Measurements from ENCODE around the gene PPM1G.
"Not testable (repeated sequence)": the region's sequence is repeated elsewhere in the genome, so short reads cannot be mapped to it uniquely, and the experiment has no call there.

The PPM1G gene

GRCh38 chr2:27373567-27373966 is 35.8 kb downstream of the PPM1G start:
- no peak for DNase-seq

DNA sequence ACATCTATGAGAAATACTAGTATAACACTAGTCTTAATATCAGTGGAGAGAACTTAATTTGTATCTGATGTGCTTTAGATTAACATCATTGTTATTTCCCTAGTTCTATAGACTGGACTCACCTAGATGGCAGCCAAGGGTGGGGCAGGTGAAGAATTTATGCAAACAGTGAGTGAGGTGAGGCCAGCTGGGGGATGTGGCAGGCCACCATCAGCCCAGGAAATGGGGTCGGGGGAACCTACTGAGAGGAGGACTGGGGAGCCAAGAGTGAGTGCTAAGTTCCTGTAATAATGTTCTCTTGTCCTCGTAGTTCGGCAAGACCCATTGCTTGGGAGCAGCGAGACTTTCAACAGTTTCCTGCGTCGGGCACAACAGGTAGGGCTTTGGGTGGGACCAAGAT is 36.5 kb downstream of the PPM1G start:
- no peak for DNase-seq

GRCh38 chr2:27370816-27371620 is 38.4 kb downstream of the PPM1G start:
- DNase-seq: peak; percentile 59

- peak; percentile 98 for DNase-seq
These were observed 39.2 kb downstream of the PPM1G start, which contains the start of the genes EIF2B4 and SNX17 for GRCh38 chr2:27370026-27370815. TSS of gene EIF2B4 (minus strand) at chr2:27370338. CDS start at chr2:27370314, 24 bp downstream. TSS of gene SNX17 (plus strand) at chr2:27370616. CDS start at chr2:27370744, 128 bp downstream.

DNA sequence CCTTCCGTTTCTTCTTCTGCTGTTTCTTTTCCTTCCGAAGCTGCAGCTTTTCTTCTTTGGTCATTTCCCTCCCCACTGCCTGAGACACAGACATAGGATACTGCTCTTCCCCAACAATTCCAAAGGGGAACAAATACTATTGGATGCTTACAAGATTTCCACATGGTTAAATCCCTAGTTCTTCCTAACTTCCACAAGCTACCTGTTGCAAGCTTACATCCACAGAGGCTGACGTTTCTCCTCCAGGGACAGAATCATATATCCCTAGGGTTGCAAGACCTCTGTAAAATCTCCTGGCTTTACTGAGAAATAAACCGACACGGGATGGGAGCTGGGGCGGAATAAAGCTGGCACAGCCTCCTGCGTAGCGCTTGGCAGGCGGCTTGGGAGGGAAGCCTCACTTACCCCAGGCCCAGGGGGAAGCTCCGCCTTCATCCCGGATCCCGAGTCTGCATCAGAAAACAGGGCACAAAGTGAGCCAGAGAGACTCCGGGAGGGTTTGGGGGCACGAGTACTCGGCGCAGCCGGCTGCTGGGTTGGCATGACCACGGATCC is 39.8 kb downstream of the PPM1G start:
- peak; percentile 73 for DNase-seq

DNA sequence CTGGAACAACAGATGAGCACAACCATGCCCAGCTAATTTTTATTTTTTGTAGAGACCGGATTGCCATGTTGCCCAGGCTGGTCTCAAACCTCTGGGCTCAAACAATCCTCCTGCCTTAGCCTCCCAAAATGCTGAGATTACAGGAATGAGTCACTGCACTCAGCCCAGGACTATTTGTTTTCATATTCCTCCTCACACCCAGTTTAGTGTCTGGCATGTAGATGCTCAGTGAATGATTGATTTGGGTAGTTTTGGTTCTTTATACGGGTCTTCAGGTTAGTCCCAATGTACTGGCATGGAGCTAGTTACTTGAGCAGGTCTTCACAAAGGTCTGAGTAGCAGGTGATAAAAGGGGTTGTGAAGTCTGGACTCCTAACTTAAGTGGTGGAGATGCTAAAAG is 45.5 kb downstream of the PPM1G start:
- no peak for DNase-seq

DNA sequence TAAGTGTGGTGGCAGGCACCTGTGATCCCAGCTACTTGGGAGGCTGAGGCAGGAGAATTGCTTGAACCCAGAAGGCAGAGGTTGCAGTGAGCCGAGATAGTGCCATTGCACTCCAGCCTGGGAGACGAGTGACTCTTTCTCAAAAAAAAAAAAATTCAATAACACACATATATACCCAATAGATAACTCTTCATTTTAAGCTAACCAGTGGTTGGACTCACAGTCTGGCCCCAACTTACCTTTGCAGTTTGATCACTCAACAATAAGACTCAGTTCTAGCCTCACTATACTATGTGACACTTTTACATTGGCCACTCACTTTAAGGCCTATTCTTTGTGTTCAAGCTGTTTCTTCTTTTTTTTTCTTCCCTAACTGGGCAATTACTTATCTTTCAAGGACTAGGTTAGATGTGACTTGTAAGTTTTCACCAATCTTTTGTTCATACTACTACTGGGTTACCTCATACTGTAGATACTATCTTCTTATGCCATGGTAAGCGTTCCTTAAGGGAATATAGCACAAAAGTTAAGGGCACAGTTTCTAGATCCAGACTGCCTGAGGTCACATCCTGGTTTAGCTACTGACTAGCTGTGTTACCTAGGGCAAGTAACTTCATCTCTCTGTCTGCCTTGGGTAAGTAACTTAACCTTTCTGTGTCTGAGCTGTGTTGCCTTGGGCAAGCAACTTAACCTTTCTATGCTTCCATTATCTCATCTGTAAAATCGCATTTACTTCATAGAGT is 46.5 kb downstream of the PPM1G start:
- no peak for DNase-seq

DNA sequence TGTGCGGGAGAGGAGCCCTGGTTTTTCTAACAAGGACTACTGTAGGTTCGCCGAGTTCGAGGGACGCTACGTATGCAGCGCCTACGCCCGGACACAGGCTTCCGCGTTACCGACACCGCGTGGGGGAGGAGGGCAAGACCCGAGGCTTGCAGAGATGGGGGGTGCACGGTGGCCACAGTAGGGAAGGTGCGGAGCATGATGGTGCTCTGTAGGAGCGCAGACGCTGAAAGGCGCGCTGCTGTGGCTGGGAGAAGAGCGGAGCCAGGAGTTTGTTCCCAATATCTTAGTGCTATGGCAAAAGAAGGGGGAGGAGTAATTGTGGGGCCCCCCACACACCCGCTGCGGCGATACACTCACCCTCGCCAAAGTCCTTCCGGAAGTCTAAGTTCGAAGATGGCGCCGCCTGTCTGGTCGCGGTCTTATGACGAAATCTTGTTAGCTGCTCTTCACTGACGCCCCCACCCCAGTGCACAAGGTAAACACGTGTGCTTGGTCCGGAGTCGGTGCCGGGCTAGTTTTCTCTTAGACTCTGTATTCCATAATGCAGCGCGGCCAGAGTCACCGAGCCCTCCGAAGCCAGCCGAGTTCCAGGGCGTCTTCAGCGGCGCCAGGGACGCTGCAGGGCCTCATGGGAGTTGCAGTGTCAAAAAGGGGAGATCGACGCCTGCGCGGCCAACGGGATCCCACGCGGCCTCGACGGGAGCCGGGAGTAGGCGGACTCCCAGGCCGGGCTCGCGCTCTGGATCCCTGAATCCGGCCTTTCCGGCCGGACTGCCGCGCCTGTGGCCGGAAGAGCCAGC is 52.8 kb downstream of the PPM1G start, which contains the start of gene GTF3C2:
TSS of gene GTF3C2 (minus strand) at position 383 of the 800 bp plus-strand sequence. CDS start 13,210 bp downstream, outside the sequence.
- peak; percentile 98 for DNase-seq

DNA sequence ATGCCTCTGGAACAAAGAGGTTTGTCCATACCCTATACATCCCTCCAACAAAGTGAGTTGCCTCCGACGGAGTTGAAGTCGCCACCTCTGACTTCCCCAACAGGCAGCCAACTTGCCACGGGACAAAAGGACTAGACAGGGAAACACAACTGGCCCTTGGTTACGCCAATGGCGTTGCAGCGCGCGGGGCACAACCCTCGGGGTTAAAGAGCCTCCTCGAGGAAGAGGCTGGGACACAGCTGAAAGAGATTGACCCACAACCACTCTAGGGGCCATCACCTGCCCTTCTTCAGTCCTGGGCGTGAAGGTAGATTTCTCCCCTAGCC is 53.4 kb downstream of the PPM1G start:
- peak; percentile 78 for DNase-seq

DNA sequence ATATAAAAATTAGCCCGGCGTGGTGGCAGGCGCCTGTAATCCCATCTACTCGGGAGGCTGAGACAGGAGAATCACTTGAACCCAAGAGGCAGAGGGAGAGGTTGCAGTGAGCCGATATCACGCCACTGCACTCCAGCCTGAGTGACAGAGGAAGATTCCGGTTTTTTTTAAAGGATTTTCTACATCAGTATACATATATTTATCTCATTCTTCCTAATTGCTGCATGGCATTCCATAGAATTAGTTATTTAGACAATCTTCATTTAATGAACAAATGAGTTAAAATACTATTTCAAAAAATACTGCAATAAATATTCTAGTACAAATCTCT is 54.8 kb downstream of the PPM1G start:
- DNase-seq: no peak

DNA sequence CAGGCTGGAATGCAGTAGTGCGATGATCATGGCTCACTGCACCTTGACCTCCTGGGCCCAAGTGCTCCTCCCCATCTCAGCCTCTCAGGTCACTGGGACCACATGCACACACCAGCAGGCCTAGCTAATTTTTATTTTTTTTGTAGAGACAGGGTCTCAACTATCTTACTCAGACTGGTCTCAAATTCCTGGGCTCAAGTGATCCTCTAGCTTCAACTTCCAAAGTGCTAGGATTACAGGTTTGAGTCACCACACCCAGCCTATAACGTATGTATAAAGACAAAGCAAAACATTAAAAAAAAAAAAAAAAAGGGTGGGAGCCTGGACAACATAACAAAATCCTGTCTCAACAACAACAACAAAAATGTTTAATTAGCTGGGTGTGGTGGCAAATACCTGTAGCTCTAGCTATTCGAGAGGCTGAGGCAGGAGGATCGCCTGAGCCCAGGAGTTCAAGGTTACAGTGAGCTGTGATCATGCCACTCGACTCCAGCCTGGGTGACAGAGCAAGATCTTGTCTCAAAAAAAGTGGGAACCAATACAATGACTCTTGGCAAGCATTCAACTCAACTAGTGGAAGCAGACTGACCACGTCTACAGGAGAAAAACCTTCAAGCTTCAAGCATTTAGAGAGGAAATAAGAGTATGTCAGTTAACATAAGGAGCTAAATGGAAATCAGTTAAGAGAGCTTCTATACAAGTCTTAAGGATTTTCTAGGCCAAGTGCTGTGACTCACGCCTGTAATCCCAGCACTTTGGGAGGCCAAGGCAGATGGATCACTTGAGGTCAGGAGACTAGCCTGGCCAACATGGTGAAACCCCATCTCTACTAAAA is 55.4 kb downstream of the PPM1G start:
- no peak for DNase-seq

- not testable (repeated sequence) for DNase-seq
These were observed 56.0 kb downstream of the PPM1G start for GRCh38 chr2:27353386-27353761.

DNA sequence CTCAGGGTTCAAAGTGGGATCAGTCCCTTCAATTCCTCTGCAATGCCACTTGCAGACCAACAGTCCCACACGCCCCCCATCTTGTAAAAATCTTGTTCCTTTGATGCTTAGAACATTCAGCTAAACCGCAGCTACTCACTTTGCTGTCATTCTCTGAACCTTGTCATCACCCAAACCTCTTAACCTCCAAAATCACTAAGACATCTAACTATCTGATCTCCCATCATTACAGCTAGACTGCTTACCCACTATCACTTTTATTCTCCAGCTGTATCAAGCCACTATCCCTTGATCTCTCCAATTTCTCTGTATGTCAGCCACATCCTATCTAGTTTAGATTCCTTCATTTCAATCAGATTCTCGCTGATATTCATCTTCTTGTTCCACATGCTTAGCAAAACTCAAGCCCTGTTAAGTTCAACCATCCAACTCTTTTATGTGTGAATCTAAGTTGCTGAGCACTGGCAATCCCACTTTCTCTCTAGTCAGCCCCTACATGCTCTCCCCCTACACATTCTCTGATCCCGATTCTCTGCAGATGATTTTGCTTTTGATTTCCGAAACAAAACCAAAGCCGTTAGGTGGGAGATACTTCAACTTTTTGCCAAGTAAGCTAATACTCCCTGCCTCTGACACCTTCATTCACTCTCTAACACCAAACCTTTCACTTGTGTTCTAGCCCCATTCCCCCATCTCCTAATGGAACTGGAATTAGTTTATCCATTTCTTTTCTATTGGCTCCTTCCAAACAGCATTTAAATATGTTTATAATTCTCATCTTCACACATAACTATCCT is 57.4 kb downstream of the PPM1G start:
- no peak for DNase-seq

DNA sequence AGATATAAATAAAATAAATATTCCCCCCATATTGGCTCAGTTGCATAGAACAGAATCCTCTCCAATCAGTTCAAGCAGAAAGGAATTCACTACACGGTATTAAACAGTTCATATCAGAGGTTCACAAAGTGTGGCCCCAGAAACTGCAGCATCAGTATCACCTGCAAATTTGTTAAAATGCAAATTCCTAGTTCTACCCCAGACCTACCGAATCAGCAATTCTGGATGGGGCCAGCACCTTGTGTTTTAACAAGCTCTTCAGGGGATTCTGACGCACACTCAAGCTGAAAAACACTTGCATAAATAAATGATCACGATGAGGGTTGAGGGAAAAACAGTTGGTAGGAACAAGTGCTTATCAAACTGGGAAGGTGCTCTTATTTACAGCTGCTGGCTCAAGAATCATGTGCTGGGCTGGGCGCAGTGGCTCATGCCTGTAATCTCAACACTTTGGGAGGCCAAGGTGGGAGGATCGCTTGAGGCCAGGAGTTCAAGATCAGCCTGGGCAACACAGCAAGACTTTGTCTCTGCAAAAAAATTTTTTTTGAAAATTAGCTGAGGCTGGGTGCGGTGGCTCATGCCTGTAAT is 59.2 kb downstream of the PPM1G start:
- no peak for DNase-seq

DNA sequence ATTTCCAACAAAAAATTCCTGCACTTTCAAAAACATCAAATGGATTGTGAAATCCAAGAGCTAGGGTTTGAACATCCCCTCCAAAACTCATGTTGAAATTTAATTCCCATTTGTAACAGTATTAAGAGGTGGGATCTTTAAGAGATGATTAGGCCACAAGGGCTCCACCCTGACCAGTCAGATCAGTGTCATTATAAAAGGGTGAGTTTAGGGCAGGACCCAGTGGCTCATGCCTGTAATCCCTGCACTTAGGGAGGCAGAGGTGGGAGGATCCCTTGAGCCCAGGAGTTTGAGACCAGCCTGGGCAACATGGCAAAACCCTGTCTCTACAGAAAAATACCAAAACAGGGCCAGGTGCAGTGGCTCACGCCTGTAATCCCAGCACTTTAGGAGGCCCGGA is 61.8 kb downstream of the PPM1G start:
- no peak for DNase-seq

DNA sequence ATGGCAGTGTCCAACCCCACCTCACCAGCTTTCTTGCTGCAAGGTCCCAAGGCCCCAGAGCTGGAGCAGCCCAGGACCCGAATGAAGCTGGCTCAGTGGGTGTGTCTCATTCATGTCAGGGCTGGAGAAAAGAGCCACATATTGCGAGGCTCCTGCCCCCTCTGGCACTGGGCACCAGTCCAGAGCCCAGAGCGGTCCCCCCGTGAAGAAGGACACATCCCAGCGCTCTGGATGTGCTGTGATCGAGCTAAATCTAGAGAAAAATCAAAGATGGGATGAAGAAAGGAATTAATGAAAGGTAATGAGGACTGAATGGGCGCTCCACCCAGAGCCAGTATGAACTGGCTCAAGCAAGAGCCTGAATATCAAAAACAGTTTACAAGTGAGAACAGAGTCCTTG is 73.2 kb downstream of the PPM1G start:
- DNase-seq: no peak

DNA sequence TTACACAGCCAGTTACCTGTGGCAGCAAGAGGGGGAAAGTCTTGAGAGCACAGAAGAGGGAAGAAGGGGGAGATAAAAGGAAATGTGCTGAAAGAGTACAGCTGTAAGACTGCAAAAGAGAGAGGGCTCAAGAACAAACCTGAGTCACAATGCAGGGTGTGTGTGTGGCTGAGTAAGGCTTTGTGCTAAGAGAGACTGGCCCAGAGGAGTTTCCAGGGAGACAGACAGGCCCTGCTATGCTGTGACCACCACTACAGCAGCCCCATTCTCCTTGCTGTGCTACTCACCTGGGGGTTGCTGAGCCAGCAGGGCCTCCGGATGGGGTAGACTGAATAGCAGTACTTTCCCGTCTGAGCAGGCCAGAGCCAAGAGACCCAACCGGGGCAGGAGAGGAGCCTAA is 74.1 kb downstream of the PPM1G start:
- no peak for DNase-seq

All from DMS53 (cell line).